HepG2 (cell line): ENCODE measurements around the gene MRPS21. TPM values are rescaled to one million over a fixed set of nuclear protein-coding genes. Genes with fewer than 3 reads are reported as not detected.

Experiments used
- ATF7-NPFF ChIP-seq: sonication (generic); formaldehyde crosslinking; IDR thresholded peaks from 2 replicates; pipeline ENCODE4 v1.8.1; 2023; ENCODE audit warnings: mild to moderate bottlenecking, low read depth, missing genetic modification reagents, moderate library complexity
- GABPB1 ChIP-seq: IDR thresholded peaks from 2 replicates; pipeline ENCODE4 v1.6.1; 2016; ENCODE audit warnings: mild to moderate bottlenecking, missing genetic modification reagents, moderate library complexity, missing compliant biosample characterization
- IKZF1 ChIP-seq: fragments of 450-650 bp; IDR thresholded peaks from 2 replicates; pipeline ENCODE4 v1.7.1; 2016
- KLF13 ChIP-seq: sonication (generic); formaldehyde crosslinking; IDR thresholded peaks from 2 replicates; pipeline ENCODE4 v1.4.0; 2020; ENCODE audit warnings: mild to moderate bottlenecking, missing genetic modification reagents
- SRF ChIP-seq: IDR thresholded peaks from 2 replicates; pipeline ENCODE4 v1.6.1; 2011; ENCODE audit warnings: mild to moderate bottlenecking, low read depth, low read length, moderate library complexity
- TEAD3 ChIP-seq: optimal IDR thresholded peaks from 2 replicates; pipeline ENCODE3; 2016; ENCODE audit warnings: borderline replicate concordance
- TRAFD1 ChIP-seq: sonication (generic); formaldehyde crosslinking; IDR thresholded peaks from 2 replicates; pipeline ENCODE4 v1.5.1; 2020; ENCODE audit warnings: missing genetic modification reagents, mild to moderate bottlenecking, borderline replicate concordance
- XRCC5 ChIP-seq: fragments of 200-400 bp; formaldehyde crosslinking; optimal IDR thresholded peaks from 2 replicates; pipeline ENCODE3; 2017; ENCODE audit warnings: mild to moderate bottlenecking, low read length
- ZMYM4 ChIP-seq: sonication (generic); formaldehyde crosslinking; IDR thresholded peaks from 2 replicates; pipeline ENCODE4 v1.8.1; 2023; ENCODE audit warnings: mild to moderate bottlenecking, missing genetic modification reagents
- ZNF274 ChIP-seq: sonication (generic); formaldehyde crosslinking; IDR thresholded peaks from 2 replicates; pipeline ENCODE4 v1.5.1; 2020; ENCODE audit warnings: mild to moderate bottlenecking, missing genetic modification reagents
- ZNF317 ChIP-seq: sonication (generic); formaldehyde crosslinking; IDR thresholded peaks from 2 replicates; pipeline ENCODE4 v1.5.0; 2020; ENCODE audit warnings: mild to moderate bottlenecking, missing genetic modification reagents
- ZNF547 ChIP-seq: sonication (generic); formaldehyde crosslinking; IDR thresholded peaks from 2 replicates; pipeline ENCODE4 v1.5.1; 2020; ENCODE audit warnings: mild to moderate bottlenecking, missing genetic modification reagents
- ZNF557 ChIP-seq: sonication (generic); formaldehyde crosslinking; IDR thresholded peaks from 2 replicates; pipeline ENCODE4 v1.4.0; 2020; ENCODE audit warnings: missing genetic modification reagents
- ZNF773 ChIP-seq: sonication (generic); formaldehyde crosslinking; IDR thresholded peaks from 2 replicates; pipeline ENCODE4 v1.4.0; 2020; ENCODE audit warnings: missing genetic modification reagents, borderline replicate concordance
- polyA plus RNA-seq, 8 experiments: library from polyadenylated mRNA; depleted of rRNA in 3 of 8; stranded (reverse) in 7 of 8; unstranded in 1 of 8; fragments of >200 nt; fragmentation: Illumina TruSeq in 4 of 8; extraction: Trizol in 4 of 8; gene quantifications; 2 replicates each; pipeline versions ENCODE4 v1.2.1 to v1.2.3, GENCODE V29; 2011 to 2016; ENCODE audit warnings: low read depth in 4 of 8, missing spikeins in 1 of 8, mixed read lengths in 1 of 8; ENCODE audit not compliant: insufficient read depth in 1 of 8
- total RNA-seq, 5 experiments: library from RNA; depleted of rRNA; stranded (reverse); fragments of >200 nt; fragmentation: Illumina TruSeq; extraction: Trizol; gene quantifications; 2 replicates each; pipeline ENCODE4 v1.2.3, GENCODE V29; 2016; ENCODE audit warnings: low read depth in 1 of 5
- TF ChIP-seq, protein P1 (sequence below): sonication (generic); formaldehyde crosslinking; IDR thresholded peaks from 2 replicates; pipeline ENCODE4; 2020; ENCODE audit warnings: missing genetic modification reagents, mild to moderate bottlenecking, borderline replicate concordance
- TF ChIP-seq, protein P2 (sequence below): sonication (generic); formaldehyde crosslinking; IDR thresholded peaks from 2 replicates; pipeline ENCODE4 v1.9.0; 2022; ENCODE audit warnings: missing genetic modification reagents, mild to moderate bottlenecking, borderline replicate concordance
- TF ChIP-seq, protein P3 (sequence below): sonication (generic); formaldehyde crosslinking; IDR thresholded peaks from 2 replicates; pipeline ENCODE4 v1.4.0; 2020; ENCODE audit warnings: missing genetic modification reagents
- TF ChIP-seq, protein P4 (sequence below): sonication (generic); formaldehyde crosslinking; IDR thresholded peaks from 2 replicates; pipeline ENCODE4 v1.5.0; 2020; ENCODE audit warnings: missing genetic modification reagents

MRPS21 gene
- total and polyA plus RNA-seq, 2 of the 13 experiments (the other 11 are each of a cell fraction or from before 2014, with no cell fraction given): 59.4 to 64.2 TPM

DNA sequence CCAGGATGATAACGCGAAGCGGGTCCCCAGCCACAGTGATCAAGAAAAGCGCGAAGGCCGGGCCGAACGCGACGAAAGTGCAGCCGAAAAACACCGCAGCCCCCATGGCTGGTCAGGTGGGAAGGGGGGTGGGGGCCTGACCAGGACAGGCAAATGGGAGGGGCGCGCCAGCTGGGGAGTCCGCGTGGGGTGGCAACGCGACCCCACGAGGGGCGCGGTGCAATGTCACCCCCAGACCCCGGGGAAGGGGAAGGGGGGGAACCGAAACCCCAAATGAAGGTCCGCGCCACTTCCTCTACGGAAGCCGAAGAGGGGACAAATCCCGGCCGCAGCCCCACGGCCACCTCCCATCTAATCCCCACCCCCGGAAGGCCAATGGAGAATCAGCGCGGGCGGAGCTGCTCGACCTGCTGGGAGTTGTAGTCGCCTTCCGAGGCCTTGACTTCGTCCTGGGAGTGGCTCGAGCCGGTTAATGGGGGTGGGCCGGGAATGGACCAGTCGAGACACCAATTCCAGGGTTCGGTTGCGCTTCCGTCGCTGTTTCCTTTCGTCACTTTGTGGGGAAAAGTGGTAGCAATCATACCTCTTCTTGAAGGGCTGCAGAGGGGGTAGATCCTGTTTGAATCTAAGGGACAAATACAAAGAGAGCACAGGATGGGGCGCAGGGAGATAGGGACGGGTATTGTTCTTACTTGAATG lies 24.8 kb upstream of the MRPS21 start, which contains the start of gene APH1A (continued):
- TF ChIP-seq, protein P1, sequence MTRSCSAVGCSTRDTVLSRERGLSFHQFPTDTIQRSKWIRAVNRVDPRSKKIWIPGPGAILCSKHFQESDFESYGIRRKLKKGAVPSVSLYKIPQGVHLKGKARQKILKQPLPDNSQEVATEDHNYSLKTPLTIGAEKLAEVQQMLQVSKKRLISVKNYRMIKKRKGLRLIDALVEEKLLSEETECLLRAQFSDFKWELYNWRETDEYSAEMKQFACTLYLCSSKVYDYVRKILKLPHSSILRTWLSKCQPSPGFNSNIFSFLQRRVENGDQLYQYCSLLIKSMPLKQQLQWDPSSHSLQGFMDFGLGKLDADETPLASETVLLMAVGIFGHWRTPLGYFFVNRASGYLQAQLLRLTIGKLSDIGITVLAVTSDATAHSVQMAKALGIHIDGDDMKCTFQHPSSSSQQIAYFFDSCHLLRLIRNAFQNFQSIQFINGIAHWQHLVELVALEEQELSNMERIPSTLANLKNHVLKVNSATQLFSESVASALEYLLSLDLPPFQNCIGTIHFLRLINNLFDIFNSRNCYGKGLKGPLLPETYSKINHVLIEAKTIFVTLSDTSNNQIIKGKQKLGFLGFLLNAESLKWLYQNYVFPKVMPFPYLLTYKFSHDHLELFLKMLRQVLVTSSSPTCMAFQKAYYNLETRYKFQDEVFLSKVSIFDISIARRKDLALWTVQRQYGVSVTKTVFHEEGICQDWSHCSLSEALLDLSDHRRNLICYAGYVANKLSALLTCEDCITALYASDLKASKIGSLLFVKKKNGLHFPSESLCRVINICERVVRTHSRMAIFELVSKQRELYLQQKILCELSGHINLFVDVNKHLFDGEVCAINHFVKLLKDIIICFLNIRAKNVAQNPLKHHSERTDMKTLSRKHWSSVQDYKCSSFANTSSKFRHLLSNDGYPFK: 0 out of 2 replicates have a peak, but pooled peaks have one; percentile 44
- TF ChIP-seq, protein P2, sequence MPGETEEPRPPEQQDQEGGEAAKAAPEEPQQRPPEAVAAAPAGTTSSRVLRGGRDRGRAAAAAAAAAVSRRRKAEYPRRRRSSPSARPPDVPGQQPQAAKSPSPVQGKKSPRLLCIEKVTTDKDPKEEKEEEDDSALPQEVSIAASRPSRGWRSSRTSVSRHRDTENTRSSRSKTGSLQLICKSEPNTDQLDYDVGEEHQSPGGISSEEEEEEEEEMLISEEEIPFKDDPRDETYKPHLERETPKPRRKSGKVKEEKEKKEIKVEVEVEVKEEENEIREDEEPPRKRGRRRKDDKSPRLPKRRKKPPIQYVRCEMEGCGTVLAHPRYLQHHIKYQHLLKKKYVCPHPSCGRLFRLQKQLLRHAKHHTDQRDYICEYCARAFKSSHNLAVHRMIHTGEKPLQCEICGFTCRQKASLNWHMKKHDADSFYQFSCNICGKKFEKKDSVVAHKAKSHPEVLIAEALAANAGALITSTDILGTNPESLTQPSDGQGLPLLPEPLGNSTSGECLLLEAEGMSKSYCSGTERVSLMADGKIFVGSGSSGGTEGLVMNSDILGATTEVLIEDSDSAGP (CRISPR knock-in tag): peak; percentile 81
- TF ChIP-seq, protein P3, sequence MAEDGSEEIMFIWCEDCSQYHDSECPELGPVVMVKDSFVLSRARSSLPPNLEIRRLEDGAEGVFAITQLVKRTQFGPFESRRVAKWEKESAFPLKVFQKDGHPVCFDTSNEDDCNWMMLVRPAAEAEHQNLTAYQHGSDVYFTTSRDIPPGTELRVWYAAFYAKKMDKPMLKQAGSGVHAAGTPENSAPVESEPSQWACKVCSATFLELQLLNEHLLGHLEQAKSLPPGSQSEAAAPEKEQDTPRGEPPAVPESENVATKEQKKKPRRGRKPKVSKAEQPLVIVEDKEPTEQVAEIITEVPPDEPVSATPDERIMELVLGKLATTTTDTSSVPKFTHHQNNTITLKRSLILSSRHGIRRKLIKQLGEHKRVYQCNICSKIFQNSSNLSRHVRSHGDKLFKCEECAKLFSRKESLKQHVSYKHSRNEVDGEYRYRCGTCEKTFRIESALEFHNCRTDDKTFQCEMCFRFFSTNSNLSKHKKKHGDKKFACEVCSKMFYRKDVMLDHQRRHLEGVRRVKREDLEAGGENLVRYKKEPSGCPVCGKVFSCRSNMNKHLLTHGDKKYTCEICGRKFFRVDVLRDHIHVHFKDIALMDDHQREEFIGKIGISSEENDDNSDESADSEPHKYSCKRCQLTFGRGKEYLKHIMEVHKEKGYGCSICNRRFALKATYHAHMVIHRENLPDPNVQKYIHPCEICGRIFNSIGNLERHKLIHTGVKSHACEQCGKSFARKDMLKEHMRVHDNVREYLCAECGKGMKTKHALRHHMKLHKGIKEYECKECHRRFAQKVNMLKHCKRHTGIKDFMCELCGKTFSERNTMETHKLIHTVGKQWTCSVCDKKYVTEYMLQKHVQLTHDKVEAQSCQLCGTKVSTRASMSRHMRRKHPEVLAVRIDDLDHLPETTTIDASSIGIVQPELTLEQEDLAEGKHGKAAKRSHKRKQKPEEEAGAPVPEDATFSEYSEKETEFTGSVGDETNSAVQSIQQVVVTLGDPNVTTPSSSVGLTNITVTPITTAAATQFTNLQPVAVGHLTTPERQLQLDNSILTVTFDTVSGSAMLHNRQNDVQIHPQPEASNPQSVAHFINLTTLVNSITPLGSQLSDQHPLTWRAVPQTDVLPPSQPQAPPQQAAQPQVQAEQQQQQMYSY: no peak; the same call in 1 of the 2 replicates
- TF ChIP-seq SRF: no peak
- TF ChIP-seq ZMYM4 (CRISPR knock-in tag): peak; percentile 73; the same call in 1 of the 2 replicates
- TF ChIP-seq TEAD3 (CRISPR knock-in tag): peak; percentile 55
- TF ChIP-seq TRAFD1: no peak
- peak; percentile 97 for TF ChIP-seq GABPB1 (CRISPR knock-in tag)
- no peak for TF ChIP-seq ATF7-NPFF
- TF ChIP-seq ZNF557 (CRISPR knock-in tag): no peak
- peak; percentile 79 for TF ChIP-seq XRCC5
- TF ChIP-seq, protein P4, sequence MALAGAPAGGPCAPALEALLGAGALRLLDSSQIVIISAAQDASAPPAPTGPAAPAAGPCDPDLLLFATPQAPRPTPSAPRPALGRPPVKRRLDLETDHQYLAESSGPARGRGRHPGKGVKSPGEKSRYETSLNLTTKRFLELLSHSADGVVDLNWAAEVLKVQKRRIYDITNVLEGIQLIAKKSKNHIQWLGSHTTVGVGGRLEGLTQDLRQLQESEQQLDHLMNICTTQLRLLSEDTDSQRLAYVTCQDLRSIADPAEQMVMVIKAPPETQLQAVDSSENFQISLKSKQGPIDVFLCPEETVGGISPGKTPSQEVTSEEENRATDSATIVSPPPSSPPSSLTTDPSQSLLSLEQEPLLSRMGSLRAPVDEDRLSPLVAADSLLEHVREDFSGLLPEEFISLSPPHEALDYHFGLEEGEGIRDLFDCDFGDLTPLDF: peak; percentile 86; the same call in 1 of the 2 replicates
- TF ChIP-seq ZNF773 (CRISPR knock-in tag): peak; percentile 52; the same call in 1 of the 2 replicates
- no peak for TF ChIP-seq IKZF1
- TF ChIP-seq KLF13 (CRISPR knock-in tag): no peak
- TF ChIP-seq ZNF547: no peak
- TF ChIP-seq ZNF274 (CRISPR knock-in tag): peak; percentile 69; the same call in 1 of the 2 replicates
- 0 out of 2 replicates have a peak, but pooled peaks have one; percentile 21 for TF ChIP-seq ZNF317 (CRISPR knock-in tag)
